Astrocyte of the hippocampus (primary cell): ENCODE measurements around the gene SUPT4H1.

Experiments used
- DNase-seq: peaks from one replicate; pipeline ENCODE4 v3.0.0; 2011; ENCODE audit warnings: low read depth, low spot score

The SUPT4H1 gene

DNA sequence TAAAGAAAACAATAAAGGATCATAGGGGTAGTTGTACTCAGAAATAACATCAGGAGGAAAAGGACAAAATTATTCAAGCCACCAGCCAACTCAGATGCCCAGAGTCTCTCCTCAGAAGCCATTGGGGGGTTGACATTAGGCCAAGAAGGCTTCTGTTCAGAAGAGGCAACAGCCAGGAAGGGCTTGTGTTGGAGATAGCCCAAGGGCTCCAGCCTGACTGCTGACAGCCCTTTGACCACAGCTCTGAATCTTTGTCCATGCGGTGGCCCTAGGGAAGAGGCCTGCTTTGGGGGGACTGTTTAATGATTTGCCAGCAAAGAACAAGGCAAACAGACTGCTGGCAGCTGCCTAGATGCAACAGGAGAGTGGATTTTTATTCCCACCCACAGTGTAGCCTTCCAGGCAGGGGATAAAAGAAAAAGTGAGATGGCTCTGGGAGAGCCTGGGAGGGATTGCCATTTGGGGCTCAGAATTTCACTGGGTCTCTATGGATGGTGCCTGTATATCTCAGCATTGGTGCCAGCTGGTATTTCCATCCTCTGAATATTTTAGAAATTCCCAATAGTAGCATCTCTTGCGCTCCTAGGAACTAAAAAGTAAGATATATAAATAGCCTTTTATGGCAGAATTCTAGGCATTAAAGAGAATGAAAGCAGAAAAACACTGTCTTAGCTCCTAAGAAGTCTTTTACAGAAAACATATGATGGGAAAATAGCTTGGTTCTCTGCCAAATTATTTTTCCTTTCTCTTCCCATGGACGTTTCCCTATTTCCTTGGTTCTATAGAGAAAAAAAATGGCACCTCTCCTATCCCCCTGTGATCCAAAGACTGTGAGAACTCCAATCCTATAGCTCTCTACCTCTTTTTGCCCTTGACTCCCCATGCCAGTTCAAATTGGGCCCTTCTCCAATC is 29.4 kb upstream of the SUPT4H1 start:
- peak; percentile 29 for DNase-seq

- no peak for DNase-seq
These were observed 28.5 kb upstream of the SUPT4H1 start for GRCh38 chr17:58380207-58381123.

- no peak for DNase-seq
These were observed 27.5 kb upstream of the SUPT4H1 start for GRCh38 chr17:58379511-58379824.

DNA sequence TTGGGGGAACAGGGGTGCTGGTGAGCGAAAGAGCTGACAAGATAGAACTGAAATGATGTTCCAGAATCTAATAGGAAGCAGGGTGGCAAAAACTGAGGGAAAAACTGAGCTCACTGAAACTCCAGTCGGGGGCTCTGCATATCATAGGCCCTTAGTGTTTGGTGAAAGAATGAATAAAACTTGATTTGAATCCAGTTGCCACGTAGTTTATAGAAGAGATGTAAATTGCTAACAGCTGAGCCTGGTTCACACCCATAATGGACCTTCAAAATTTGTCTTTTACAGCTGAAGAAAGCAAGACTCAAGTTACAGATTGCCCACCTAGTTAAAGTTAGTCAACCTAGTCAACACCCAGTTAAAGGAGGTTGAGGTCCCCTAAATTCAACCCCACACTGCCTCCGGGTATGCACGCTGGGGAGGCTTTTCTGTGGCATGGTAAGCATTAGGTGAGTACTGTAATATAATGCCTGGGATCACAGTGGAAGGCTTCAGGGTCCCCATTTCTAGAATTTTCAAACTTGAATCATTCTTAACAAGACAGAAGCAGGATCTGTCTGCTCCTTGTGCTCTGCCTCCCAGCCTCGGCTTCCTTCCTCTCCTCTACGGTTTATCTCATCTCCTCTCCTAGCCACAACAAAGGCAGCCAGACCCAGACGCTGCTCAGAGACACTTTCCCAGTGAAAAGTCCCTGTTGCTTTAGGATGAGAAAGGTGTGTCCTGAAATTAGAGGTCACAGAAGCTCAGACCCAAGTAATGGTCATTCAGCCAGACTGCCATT is 26.9 kb upstream of the SUPT4H1 start:
- no peak for DNase-seq

GRCh38 chr17:58377661-58378060 is 25.7 kb upstream of the SUPT4H1 start:
- no peak for DNase-seq

DNA sequence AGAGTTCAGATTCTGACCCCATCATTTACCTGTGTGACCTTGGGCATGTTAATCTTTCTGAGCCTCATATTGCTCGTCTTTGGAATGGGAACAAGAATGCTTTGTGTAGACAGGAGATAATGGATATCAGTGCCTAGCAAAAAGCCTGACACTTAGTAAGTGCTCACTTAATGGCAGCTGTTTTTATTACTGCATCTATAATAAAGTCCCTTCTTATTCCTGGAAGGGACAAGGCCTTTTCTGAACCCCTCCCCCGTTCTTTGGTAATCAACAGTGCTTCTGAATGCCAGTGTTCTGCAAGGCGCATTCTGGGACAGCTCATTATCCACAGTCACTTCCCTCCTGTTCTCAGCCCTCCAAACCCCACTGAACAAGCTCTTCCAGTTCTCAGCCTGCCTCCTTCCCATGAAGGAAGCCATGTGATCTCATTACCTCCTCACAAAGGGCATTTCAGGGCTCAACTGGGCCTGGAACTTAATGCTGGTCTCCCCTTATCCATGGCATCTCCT is 25.1 kb upstream of the SUPT4H1 start:
- no peak for DNase-seq

GRCh38 chr17:58376472-58377000 is 24.5 kb upstream of the SUPT4H1 start:
- no peak for DNase-seq

DNA sequence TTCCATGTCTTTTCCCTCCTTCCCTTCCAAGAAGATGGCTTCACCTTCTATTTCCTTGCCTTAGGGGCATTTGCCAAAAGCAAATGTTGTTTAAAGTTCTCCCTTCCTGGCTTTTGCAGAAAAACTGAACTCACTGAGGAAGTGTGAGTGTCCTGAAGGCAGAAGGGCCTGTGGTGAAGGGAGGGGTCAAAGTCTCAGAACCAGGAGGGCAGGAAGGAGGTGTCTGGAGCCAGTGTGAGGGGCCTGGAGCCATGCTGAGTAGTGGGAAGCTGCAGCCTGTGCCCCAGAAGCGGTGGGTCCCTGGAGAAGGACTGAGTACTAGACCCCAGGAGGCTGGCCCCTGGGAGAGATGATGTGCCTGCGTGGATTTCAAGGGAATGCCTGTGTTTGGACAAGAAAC is 23.8 kb upstream of the SUPT4H1 start:
- no peak for DNase-seq

- no peak for DNase-seq
These were observed 23.3 kb upstream of the SUPT4H1 start for GRCh38 chr17:58375256-58375655.

- no peak for DNase-seq
These were observed 21.9 kb upstream of the SUPT4H1 start for GRCh38 chr17:58373923-58374322.

DNA sequence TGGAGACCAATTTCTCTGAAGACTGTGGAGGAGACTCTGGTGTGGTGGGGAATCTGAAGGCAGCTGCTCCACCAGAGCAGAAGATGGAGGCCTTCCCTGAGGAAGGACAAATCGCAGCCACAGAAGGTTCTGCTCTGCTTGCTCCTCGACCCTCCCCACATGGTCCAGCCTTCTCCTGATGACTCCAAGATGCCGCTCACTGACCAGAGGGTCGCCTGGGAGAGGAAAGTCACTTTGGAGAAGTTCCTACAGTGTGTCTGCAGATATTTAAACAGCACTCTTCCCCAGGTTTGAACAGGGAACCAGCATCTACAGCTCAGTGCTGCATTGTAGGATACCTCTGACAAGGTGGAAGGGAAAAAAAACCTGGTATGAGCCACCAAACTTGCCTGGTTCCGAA is 21.0 kb upstream of the SUPT4H1 start:
- DNase-seq: no peak

DNA sequence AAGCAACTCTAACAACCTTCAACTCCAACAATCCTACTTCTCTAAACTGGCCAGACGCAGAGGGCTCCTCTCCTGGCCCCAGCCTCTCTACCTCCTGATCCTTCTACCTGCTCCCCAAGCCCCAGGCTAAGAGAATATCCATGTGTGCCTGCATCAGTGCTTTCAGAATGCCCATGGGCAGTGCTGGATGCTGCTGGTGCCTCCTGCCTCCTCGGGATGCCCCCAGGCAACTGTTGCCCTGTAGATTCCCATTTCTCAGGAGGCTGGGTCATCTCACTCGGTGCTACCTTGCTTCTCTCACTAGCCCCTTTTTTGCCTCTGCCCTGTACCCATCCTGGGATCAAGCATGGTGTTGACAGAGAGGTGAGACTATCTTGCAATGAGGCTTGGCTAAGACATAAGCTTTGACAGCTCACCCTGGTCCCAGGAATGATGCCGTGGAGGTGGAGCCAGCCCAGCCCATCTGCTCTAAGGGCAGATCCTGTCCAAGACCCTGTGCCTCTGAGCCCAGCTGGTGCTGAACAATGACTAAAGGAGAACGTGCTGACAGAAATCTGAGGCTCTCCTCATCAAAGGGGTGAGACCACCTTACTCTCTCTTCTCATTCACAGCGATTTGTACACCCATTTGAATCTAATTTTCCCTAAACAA is 19.4 kb upstream of the SUPT4H1 start:
- DNase-seq: no peak

DNA sequence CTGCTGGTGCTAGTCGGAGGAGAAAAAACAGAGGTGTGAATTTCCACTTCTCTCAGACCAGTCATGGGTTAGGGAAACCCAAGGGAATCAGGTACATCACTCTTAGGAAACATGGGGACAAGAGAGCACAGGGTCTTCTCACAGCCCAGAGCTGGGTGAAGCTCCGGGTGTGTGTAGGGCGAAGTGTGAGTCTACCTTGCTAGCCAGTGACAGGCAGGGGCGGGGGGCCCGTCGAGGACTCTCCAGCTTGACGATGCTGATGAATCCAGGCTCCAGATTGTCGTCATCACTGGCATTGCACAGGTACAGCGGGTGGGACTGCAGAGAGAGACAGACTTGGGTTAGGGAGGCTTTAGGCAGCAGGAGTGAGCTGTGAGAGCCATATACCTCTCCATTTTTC is 18.7 kb upstream of the SUPT4H1 start:
- no peak for DNase-seq

DNA sequence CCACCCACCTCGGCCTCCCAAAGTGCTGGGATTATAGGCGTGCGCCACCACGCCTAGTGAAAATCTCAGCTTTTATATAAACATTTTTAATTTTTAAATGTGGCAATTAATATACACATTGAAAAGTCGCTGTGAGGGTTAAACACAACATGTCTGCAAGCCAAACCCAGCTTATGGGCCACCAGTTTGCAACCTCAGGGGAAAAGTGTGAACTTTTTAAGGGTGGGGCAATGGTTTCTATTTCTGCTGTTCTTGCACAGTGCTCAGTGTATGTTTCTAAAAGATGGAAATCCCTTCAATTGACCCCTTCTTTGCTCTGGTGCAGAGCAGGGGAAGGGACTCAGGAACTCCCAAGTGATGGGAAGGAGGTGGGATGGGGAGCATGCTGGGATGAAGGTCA is 18.3 kb upstream of the SUPT4H1 start:
- DNase-seq: no peak

- DNase-seq: no peak
These were observed 17.4 kb upstream of the SUPT4H1 start for GRCh38 chr17:58369214-58370031.

DNA sequence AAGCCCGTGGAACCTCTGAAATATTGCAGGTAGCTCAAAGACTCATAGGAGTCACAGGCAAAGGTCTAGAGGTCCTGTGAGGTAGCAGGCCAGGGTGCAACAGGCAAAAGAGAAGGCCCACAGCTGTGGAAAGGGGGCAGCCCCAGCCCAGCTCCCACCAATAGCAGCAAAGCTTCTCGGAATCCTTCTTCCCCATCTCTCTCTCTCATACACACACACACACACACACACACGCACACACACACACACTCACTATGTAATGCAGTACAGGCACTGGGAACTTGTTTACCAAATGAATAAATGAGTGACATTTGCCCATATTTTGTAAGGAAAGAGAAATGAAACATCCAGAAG is 16.8 kb upstream of the SUPT4H1 start:
- DNase-seq: no peak

GRCh38 chr17:58367461-58367860 is 15.5 kb upstream of the SUPT4H1 start:
- no peak for DNase-seq

GRCh38 chr17:58365980-58366595 is 14.1 kb upstream of the SUPT4H1 start:
- DNase-seq: no peak

GRCh38 chr17:58365185-58365979 is 13.4 kb upstream of the SUPT4H1 start:
- no peak for DNase-seq
